Esophagus mucosa (tissue), 1 donor: Measurements from ENCODE around the gene SLC35F5. TPM values are rescaled to one million over a fixed set of nuclear protein-coding genes. Genes with fewer than 3 reads are reported as not detected.
A peak's percentile ranks its signal among the peaks of the same experiment; 100 is the strongest.
"Not testable (repeated sequence)": the region's sequence is repeated elsewhere in the genome, so short reads cannot be mapped to it uniquely, and the experiment has no call there.

Experiments
- ATAC-seq: fragments of 200-7000 bp; cut with Tn5 transposase; one replicate; pipeline ENCODE4 v1.9.1; 2020
- total RNA-seq: library from RNA; stranded (reverse); gene quantifications from one replicate; pipeline ENCODE4 v1.2.4, GENCODE V29; 2023
- donor health status: DM: yes; HTN: yes; CAD: no.

The SLC35F5 gene, protein sequence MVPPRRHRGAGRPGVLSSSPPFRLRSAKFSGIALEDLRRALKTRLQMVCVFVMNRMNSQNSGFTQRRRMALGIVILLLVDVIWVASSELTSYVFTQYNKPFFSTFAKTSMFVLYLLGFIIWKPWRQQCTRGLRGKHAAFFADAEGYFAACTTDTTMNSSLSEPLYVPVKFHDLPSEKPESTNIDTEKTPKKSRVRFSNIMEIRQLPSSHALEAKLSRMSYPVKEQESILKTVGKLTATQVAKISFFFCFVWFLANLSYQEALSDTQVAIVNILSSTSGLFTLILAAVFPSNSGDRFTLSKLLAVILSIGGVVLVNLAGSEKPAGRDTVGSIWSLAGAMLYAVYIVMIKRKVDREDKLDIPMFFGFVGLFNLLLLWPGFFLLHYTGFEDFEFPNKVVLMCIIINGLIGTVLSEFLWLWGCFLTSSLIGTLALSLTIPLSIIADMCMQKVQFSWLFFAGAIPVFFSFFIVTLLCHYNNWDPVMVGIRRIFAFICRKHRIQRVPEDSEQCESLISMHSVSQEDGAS
- 48.0 TPM for total RNA-seq

DNA sequence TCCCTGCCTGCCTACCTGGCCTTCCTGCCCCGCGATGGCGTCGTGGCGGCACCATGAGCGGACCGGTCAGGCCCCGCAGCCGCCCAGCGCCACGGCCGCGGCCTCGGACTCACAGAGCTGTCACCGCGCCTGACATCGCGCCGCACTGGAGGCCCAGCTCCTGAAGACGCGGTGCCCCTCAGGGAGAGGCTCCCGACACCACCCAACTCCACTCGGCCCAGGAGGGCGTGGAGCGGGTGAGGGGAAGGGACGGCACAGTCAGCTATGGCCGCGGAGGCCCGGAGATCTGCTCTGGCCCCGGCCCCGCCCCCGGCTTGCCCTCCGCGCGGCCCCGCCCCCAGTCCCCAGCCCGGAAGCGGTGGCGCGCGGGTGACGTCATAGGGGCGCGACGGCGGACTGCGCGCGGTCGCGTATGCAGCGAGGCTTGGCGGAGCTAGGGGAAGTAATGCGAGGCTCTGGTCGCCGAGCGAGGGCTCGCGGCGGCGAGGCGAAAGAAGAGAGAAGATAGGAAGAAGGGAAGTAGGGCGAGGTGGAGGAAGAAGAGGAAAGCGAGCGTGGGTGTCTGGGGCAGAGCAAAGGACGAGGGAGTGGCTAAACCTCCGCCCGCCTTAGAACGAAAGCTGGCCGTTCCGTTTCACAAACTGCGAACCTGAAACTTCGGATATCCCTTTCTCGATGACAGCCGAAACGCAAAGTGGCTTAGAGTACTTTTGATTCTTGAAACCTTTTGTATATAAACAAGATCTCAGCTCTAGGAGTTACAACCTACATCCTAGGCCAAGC lies at the start of gene SLC35F5:
Gene SLC35F5, minus strand, starts transcription at position 288 of the 783 bp plus-strand sequence. Its CDS starts 233 bp downstream, at position 55.
- peak; percentile 99 for ATAC-seq

DNA sequence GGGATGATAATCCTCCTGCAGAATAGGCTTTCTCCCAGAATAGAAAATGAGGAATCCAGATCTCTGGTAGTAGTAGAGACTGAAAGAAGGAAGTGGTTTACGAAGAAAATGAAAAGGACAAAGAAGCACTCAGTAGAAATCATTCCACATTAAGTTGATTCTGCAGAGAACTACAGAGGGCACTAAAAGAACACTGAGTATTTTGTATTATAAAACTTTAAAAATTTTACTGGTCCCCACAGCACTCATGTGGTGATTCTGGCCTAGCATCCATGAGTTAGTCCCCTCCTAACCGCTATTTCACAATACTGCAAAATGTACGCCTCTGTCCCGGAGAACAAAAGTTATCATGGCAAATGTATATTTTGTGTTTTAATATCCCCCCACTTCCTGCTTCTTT lies 42.9 kb upstream of the SLC35F5 start:
- ATAC-seq = no peak

DNA sequence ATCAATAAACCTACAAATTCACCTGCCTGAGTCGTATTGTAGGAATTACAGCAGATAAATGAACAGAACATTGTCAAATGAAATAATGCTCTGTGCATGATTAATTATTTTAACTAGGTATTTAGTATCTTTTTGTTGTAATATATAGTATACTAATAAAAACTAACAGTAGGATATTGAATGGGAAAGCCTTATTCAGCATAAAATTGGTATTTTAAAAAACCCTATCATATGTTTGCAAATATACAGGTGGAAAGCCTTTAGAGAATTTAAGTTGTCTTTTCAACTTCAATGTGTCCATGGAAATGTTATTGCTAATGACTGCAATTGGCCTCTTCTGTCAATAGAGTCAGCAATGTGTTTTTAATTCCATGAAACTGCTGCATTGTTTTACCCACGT lies 40.8 kb upstream of the SLC35F5 start:
- no peak for ATAC-seq

DNA sequence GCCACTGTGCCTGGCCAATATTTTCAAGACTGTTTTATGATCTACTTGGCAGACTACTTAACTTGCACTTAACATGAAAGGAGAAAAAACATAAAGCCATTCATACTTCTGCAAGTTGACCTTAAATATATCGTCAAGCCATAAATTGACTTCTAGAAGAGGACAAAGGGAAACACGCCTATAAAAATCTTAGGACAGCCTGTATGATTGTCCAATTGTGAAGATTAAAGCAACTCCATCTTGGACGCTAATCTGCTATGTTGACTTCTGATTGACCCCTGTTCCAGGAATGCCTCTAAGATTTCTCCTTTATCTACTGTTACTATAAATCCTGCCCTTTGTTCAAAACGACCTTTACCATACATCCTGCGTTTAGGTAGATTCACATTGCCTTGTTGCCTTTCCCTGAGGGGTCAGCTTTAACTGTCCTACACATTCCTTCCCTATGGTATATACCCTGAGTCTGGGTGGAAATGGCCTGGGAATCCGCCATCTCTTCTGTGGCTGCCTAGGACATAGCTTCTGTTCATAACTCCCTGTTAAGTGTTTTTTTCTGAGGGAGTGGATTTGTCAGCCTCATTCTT lies 40.2 kb upstream of the SLC35F5 start:
- no peak for ATAC-seq

DNA sequence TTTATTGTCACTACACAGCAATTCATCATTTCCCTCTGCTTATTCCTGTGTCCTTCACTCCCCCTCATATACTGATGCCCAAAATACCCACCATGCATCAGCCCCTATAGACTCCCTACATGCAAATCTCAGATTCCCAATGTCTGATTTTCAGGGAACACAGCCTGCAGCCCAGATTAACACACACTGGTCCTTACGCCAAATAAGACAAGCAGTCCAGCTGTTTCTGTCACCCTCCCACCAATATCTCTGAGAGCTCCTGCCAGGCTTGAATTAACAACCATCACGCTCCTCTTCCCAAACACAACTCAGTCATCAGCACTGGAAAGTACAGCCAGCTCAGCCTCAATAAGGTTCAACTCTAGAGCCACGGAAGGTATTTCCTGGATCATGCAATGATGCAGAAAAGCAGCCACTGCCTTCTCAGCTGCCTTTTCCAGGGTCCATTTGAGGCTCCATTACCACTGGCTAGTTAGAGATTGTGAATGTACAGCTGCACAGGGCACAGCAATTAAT lies 39.0 kb upstream of the SLC35F5 start:
- ATAC-seq = no peak

GRCh38 chr2:113791697-113792590 lies 35.5 kb upstream of the SLC35F5 start:
- ATAC-seq = no peak

DNA sequence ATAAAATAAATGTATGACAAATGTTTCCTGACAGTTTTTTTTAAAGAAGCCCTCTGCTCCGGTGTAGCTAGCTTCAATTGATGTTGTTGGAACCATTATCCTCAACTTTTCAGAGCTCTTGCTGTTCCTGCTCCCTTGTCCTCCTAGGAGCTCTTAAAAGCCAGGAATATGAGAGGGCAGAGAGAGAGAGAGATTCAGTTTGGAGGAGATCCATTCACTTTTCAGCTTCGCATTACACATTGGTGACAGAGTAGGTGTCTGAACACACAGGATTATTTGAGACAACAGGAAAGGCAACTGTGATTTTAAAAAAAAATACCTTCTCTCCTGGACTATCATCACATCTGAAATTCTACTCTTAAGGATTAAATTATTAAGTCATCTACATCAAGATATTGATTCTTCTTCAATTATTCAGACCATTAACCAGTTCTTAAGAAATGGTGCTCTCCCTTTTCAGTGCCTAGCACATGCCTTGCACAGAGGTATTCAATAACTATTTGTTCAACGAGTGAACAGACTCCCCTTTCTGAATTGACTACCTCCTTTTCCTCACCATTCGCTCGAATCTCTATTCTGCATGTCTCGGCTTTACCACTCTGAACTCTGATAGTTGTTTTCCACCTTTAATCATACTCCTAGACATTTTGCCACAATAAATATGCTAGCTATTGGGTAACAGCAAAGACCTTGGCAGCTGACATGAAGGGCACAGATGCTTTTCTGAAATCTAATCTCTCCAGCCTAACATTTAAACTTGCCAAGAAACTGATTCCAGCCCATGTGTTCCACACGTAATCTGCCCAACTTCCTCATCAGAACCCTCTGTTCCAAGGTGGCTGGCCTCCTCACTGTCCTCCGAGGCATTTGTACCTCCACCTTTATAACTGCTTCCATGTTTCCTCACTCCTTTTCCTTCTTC lies 28.6 kb upstream of the SLC35F5 start:
- no peak for ATAC-seq

DNA sequence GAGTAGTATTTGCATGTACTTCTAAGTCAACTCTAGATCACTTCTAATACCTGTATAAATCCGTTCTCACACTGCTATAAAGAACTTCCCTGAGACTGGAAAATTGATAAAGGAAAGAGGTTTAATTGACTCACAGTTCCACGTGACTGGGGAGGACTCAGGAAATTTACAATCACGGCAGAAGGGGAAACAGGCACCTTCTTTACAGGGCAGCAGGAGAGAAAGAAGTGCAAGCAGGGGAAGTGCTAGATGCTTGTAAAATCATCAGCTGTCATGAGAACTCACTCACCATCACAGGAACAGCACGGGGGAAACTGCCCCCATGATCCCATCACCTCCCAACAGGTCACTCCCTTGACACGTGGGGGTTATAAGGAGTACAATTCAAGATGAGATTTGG lies 24.0 kb upstream of the SLC35F5 start:
- ATAC-seq = no peak

DNA sequence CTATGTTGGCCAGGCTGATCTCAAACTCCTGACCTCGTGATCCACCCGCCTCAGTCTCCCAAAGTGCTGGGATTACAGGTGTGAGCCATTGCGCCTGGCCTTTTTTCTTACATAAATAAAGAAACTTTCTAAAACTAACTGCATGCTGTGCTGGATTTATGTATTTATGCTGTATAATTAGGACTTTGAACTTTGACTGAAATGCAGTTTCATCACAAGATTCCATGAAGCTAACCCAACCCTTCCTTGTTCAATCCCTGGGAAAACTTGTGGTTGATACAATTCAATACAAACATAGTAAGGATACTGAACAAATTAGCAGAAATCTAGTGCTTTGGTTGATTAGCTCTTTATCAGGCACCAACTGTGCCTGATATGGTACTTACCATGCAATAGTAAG lies 20.9 kb upstream of the SLC35F5 start:
- no peak for ATAC-seq

DNA sequence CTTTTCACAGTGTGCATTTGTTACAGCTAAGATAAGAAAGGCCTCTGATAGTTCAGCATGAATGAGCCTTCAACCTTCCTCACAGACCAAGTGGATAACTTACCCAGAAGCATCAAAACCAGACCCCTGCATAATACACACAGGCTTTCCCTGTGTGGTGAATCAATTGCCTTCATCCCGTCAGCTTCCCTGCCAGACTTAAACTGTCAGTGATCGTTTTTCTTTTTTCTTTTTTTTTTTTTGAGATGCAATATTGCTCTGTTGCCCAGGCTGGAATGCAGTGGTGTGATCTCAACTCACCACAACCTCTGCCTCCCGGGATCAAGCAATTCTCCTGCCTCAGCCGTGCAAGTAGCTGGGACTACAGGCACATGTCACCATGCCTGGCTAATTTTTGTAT lies 20.5 kb upstream of the SLC35F5 start:
- ATAC-seq = no peak

GRCh38 chr2:113774616-113775015 lies 18.2 kb upstream of the SLC35F5 start:
- not testable (repeated sequence) for ATAC-seq

GRCh38 chr2:113770929-113771328 lies 14.5 kb upstream of the SLC35F5 start:
- no peak for ATAC-seq

- ATAC-seq = no peak
These were observed 13.1 kb upstream of the SLC35F5 start for GRCh38 chr2:113769555-113769954.

- no peak for ATAC-seq
These were observed 12.3 kb upstream of the SLC35F5 start for GRCh38 chr2:113768770-113769169.

- ATAC-seq = no peak
These were observed 11.5 kb upstream of the SLC35F5 start for GRCh38 chr2:113767811-113768460.

- no peak for ATAC-seq
These were observed 8.8 kb upstream of the SLC35F5 start for GRCh38 chr2:113765276-113765675.

- ATAC-seq = no peak
These were observed 6.1 kb upstream of the SLC35F5 start for GRCh38 chr2:113762377-113763118.

DNA sequence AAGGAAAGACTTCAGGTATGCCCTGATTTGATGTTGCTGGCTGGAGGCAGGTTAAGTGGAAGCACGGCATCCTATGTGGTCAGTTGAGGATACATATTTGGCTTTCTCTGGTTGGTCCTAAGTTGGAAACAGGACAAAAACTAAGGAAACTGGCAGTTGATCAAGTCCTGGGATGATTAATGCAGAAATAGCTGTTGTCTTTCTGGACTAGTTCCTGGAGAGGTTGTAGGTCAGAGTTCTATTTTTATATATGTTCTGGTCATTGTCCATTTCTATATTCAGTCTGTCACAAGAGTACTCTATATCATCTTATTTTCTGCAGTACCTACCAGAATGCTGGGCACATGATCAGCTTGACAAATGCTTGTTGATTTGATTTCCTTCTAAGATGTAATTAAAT lies 4.0 kb upstream of the SLC35F5 start:
- ATAC-seq = no peak

GRCh38 chr2:113757138-113757657 lies 756 bp upstream of the SLC35F5 start:
- no peak for ATAC-seq
